ENCODE measurements around the gene CDC42BPB.

The CDC42BPB gene

DNA sequence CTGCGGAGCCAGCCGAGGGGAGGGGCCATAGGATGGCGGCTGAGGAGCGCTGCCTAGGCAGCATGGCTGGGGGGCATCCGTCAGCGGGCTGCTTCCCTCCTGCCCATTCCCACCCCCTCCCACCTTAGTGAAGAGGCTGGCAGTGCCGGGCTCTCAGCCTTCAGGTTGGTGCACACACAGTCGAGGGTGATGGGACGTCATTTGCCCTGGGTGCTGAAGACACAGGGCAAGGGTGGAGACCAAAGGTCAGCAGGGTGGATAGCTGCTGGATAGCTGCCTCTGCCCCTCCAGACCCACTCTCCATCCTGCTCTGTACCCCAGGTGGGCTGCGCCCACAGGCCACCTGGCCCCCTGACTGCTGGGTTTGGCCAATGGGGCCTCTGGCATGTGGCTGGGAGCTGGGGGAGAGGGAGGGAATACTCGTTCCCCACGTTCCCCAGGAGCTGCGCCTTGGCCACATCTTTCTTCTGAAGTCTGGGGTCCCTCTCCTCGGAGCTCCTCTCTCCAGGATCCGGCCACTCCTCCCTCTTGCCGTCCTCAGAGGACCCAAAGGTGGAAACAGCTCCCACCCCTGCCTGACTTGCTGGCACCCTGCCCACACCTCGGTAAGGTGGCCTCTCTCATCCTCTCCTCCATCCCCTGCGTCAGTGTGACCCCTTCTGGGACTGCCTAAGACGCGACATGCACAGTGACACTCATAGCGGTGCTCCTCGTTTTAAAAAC is 11.2 kb upstream of the CDC42BPB start:
- Histone ChIP-seq H3K4me3 (ENCODE audit: low read length) (no peak overlapping the region), H3K4me2 (ENCODE audit: low read depth, low read length) (no peak overlapping the region), H3K9ac (ENCODE audit: low read length) (no peak overlapping the region), H3K27me3 (replicated peaks; ENCODE audit: insufficient read depth, low read length) (peaks cover 8% of the 10 kb centered on the region), H3K79me2 (ENCODE audit: low read length) (no peaks in the 10 kb centered on the region), H3F3A (ENCODE audit: insufficient read depth, low read length) (no peaks in the 10 kb centered on the region), H3K4me1 (ENCODE audit: low read length) (no peaks in the 10 kb centered on the region), H3K9me3 (replicated peaks; ENCODE audit: insufficient read depth, low read length) (no peaks in the 10 kb centered on the region), H2AFZ (ENCODE audit: low read length) (no peak overlapping the region), H3K36me3 (replicated peaks; ENCODE audit: insufficient read depth, low read length) (no peaks in the 10 kb centered on the region), H3K9me2 (replicated peaks; ENCODE audit: insufficient read depth, low read length) (no peaks in the 10 kb centered on the region), H4K20me1 (ENCODE audit: insufficient read depth, low read length) (no peaks in the 10 kb centered on the region), H3K27ac (ENCODE audit: low read length) (no peak overlapping the region)
- DNase-seq = no peak
- TF ChIP-seq, protein P1, sequence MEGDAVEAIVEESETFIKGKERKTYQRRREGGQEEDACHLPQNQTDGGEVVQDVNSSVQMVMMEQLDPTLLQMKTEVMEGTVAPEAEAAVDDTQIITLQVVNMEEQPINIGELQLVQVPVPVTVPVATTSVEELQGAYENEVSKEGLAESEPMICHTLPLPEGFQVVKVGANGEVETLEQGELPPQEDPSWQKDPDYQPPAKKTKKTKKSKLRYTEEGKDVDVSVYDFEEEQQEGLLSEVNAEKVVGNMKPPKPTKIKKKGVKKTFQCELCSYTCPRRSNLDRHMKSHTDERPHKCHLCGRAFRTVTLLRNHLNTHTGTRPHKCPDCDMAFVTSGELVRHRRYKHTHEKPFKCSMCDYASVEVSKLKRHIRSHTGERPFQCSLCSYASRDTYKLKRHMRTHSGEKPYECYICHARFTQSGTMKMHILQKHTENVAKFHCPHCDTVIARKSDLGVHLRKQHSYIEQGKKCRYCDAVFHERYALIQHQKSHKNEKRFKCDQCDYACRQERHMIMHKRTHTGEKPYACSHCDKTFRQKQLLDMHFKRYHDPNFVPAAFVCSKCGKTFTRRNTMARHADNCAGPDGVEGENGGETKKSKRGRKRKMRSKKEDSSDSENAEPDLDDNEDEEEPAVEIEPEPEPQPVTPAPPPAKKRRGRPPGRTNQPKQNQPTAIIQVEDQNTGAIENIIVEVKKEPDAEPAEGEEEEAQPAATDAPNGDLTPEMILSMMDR (IDR thresholded peaks at IDR 0.05; ENCODE audit: low read length) = no peak
- TF ChIP-seq EZH2 (optimal IDR thresholded peaks at IDR 0.05; ENCODE audit: low read depth, low read length) (no peak), EZH2phosphoT487 (IDR thresholded peaks at IDR 0.05; ENCODE audit: low read length) (no peak)

DNA sequence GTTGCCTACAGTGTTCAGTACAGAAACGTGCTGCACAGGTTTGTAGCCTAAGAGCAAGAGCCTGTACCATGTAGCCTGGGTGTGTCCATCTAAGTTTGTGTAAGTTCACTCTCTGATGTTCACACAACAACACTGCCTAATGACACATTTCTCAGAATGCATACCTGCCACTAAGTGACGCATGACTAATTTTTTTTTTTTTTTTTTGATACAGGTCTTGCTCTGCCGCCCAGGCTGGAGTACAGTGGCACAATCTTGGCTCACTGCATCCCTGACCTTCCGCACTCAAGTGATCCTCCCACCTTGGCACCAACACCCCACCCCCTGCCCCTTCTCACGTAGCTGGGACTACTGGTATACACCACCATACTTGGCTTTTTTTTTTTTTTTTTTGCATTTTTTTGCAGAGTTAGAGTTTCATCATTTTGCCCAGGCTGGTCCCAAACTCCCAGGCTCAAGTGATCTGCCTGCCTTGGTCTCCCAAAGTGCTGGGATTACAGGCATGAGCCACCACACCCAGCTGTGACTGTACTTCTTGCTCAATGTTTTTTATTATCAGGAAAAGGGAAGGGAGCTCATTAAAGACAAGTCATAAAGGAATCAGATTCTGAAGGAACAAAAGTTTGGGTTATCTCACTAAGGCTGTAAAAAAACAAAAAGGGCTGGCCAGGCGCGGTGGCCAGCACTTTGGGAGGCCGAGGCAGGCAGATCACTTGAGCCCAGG is 10.0 kb upstream of the CDC42BPB start:
- Histone ChIP-seq H3K9me2 (replicated peaks; ENCODE audit: insufficient read depth, low read length) (no peaks in the 10 kb centered on the region), H3K79me2 (ENCODE audit: low read length) (no peaks in the 10 kb centered on the region), H3F3A (ENCODE audit: insufficient read depth, low read length) (no peaks in the 10 kb centered on the region), H3K4me3 (ENCODE audit: low read length) (no peak overlapping the region), H3K4me1 (ENCODE audit: low read length) (no peaks in the 10 kb centered on the region), H3K27me3 (replicated peaks; ENCODE audit: insufficient read depth, low read length) (peaks cover 8% of the 10 kb centered on the region), H2AFZ (ENCODE audit: low read length) (no peak overlapping the region), H4K20me1 (ENCODE audit: insufficient read depth, low read length) (no peaks in the 10 kb centered on the region), H3K9ac (ENCODE audit: low read length) (no peak overlapping the region), H3K27ac (ENCODE audit: low read length) (no peak overlapping the region), H3K36me3 (replicated peaks; ENCODE audit: insufficient read depth, low read length) (no peaks in the 10 kb centered on the region), H3K4me2 (ENCODE audit: low read depth, low read length) (no peak overlapping the region), H3K9me3 (replicated peaks; ENCODE audit: insufficient read depth, low read length) (no peaks in the 10 kb centered on the region)
- no peak for TF ChIP-seq EZH2 (optimal IDR thresholded peaks at IDR 0.05; ENCODE audit: low read depth, low read length)
- TF ChIP-seq, protein P1 (IDR thresholded peaks at IDR 0.05; ENCODE audit: low read length) = no peak
- no peak for TF ChIP-seq EZH2phosphoT487 (IDR thresholded peaks at IDR 0.05; ENCODE audit: low read length)
- no peak for DNase-seq

DNA sequence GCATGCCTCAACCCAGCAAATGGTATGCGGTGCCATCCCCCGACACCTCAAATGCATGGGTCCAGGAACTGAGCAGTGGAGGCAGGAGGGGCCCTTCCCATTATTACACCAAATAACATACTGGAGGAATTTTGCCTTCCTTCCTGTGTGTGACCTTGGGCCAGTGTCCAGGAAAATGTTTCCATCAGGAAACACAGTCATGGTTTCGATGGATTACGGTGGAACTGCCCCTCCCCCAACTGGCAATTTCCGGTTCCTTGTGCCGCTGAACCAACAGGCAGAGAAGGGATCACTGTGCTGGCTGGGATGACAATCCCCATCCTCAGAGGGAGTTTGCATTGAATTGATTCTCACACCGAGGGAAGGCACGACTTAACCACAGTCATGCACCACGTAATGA is 9.1 kb upstream of the CDC42BPB start:
- Histone ChIP-seq H3K4me1 (ENCODE audit: low read length) (no peaks in the 10 kb centered on the region), H3K9me3 (replicated peaks; ENCODE audit: insufficient read depth, low read length) (no peaks in the 10 kb centered on the region), H3K9me2 (replicated peaks; ENCODE audit: insufficient read depth, low read length) (no peaks in the 10 kb centered on the region), H3K27me3 (replicated peaks; ENCODE audit: insufficient read depth, low read length) (peaks cover 3% of the 10 kb centered on the region), H4K20me1 (ENCODE audit: insufficient read depth, low read length) (no peaks in the 10 kb centered on the region), H3K9ac (ENCODE audit: low read length) (no peak overlapping the region), H3F3A (ENCODE audit: insufficient read depth, low read length) (no peaks in the 10 kb centered on the region), H3K36me3 (replicated peaks; ENCODE audit: insufficient read depth, low read length) (no peaks in the 10 kb centered on the region), H2AFZ (ENCODE audit: low read length) (no peak overlapping the region), H3K27ac (ENCODE audit: low read length) (no peak overlapping the region), H3K4me3 (ENCODE audit: low read length) (no peak overlapping the region), H3K79me2 (ENCODE audit: low read length) (no peaks in the 10 kb centered on the region), H3K4me2 (ENCODE audit: low read depth, low read length) (no peak overlapping the region)
- no peak for DNase-seq
- no peak for TF ChIP-seq EZH2phosphoT487 (IDR thresholded peaks at IDR 0.05; ENCODE audit: low read length)
- no peak for TF ChIP-seq EZH2 (optimal IDR thresholded peaks at IDR 0.05; ENCODE audit: low read depth, low read length)
- TF ChIP-seq, protein P1 (IDR thresholded peaks at IDR 0.05; ENCODE audit: low read length) = no peak
